NCI-H82 (cell line): ENCODE data around the gene HIPK2.
A peak's percentile ranks its signal among the peaks of the same experiment; 100 is the strongest.
"Not testable (repeated sequence)": the region's sequence is repeated elsewhere in the genome, so short reads cannot be mapped to it uniquely, and the experiment has no call there.

ENCODE experiments used
- DNase-seq: peaks from one replicate; lab custom pipeline; 2025; lab: John Stamatoyannopoulos, UW

Gene HIPK2

DNA sequence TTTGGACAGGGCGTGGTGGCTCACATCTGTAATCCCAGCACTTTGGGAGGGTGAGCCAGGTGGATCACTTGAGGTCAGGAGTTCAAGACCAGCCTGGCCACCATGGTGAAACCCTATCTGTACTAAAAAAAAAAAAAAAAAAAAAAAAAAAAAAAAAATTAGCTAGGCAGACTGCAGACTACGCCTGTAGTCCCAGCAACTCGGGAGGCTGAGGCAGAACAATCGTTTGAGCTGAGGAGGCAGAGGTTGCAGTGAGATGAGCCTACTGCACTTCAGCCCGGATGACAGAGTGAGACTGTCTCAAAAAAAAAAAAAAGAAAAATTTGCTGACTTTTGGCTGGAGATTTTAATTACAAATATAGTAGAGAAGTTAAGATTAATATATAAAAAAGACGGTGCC is 104.0 kb downstream of the HIPK2 start:
- no peak for DNase-seq

- DNase-seq: peak; percentile 20
These were observed 104.6 kb downstream of the HIPK2 start for GRCh38 chr7:139673230-139673629.

- no peak for DNase-seq
These were observed 105.8 kb downstream of the HIPK2 start for GRCh38 chr7:139671967-139672366.

DNA sequence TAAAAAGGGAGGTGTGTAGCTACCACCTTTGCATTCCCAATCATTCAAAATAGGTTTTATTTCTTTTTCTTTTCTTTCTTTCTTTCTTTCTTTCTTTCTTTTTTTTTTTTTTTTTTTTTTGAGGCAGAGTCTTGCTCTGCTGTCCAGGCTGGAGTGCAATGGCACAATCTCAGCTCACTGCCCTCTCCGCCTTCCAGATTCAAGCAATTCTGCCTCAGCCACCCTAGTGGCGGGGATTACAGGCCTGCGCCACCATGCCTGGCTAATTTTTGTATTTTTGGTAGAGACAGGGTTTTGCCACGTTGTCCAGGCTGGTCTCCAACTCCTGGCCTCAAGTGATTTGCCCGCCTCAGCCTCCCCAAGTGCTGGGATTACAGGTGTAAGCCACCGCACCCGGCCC is 107.1 kb downstream of the HIPK2 start:
- DNase-seq: not testable (repeated sequence)

DNA sequence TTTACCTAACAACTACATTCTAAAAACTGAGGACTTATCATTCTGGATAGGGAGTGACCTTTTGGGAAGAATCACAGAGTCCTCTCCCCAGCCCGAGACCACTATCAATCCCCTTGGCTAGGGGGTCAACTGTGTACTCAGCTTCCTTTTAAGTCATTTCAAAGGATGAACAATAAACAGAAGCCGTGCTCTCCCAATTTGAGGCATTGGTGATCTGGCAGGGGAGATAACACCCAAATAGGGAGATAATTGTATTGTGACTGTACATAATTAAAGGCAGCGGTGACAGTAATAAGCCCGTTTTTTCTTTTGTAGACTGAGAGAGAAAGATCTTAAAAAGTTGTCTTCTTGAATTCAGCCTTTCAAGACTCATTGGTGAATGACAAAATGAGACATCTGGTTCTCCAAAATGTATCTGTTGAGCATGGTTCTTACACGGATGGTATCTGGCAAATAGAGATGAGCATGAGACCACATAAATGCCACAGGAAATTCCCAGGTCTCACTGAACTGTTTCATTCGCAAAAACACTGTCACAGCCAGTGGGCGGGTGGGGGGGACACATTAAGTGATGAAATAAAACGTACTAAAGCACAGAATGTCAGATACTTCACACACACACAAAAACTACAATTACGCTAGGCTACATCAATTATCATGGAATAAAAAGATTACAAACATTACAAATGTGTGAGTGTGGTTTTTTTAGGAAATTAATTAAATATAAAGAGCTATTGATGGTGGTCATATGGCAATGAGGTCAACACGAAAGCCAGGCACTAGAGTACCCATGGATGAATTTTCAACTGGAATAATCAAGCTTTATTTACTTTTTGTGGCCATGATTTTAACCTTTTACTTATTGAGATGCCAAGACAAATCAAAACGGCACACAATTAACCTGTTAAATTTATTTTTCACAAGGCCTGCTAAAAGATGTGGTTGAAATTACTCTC is 108.4 kb downstream of the HIPK2 start:
- no peak for DNase-seq

DNA sequence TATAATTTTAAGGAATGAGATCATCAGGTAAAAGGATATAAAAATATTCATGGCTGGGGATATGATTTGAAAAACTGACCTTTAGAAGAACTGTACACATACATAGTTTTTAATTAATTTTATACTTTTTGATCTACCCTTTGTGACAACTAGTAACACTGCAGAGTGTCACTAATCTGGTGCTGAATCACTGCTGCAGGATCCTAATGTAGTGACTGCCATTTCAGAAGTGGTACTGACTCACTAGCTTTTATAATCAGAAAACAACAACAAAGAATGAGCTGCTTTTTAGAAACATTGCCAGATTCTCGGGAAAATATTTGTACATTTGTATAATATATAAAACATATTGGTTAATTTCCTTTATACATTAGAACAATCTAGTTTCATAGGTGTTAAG is 110.4 kb downstream of the HIPK2 start:
- DNase-seq: no peak

DNA sequence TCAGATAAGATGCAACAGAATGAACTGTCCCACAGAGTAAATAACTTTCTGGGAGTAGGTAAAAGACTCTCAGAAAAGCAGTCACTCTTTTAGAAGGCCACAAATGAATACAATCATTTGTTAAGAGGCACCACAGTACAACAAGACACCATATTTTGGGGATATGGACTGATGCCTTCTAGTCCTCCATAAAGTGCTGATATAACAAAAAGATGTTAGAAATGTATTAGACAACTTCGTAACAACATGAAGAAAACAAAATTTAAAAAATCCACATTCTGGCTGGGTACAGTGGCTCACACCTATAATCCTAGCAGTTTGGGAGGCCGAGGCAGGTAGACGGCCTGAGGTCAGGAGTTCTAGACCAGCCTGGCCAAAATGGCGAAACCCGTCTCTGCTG is 111.3 kb downstream of the HIPK2 start:
- no peak for DNase-seq

- no peak for DNase-seq
These were observed 113.4 kb downstream of the HIPK2 start for GRCh38 chr7:139664434-139664833.

- no peak for DNase-seq
These were observed 114.1 kb downstream of the HIPK2 start for GRCh38 chr7:139663608-139664177.

GRCh38 chr7:139661903-139662302 is 115.9 kb downstream of the HIPK2 start:
- no peak for DNase-seq

DNA sequence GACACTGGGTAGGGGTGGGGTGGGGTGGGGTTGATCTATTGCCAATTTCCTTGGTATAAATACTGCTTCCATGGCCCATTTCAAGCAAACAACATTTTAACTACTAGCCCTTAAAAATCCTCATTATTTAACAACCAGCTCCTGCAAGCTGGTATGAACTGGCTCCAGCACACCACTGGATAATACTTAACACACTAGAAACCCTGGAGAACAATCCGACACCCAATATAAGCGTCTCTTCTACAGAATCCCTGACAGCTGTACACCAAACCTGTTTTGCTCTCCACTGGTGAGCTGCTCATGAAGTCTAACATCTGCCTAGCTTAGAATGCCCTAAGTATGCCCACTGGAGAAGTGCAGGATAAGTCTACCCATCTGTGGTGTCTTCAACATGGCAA is 116.8 kb downstream of the HIPK2 start:
- peak; percentile 43 for DNase-seq

- DNase-seq: peak; percentile 80
These were observed 117.3 kb downstream of the HIPK2 start for GRCh38 chr7:139660317-139661042.

GRCh38 chr7:139659922-139660316 is 117.9 kb downstream of the HIPK2 start:
- DNase-seq: no peak

GRCh38 chr7:139658908-139659675 is 118.7 kb downstream of the HIPK2 start:
- DNase-seq: no peak

GRCh38 chr7:139658296-139658695 is 119.5 kb downstream of the HIPK2 start:
- no peak for DNase-seq

- no peak for DNase-seq
These were observed 120.1 kb downstream of the HIPK2 start for GRCh38 chr7:139657725-139658124.

GRCh38 chr7:139656387-139656786 is 121.4 kb downstream of the HIPK2 start:
- DNase-seq: peak; percentile 78

DNA sequence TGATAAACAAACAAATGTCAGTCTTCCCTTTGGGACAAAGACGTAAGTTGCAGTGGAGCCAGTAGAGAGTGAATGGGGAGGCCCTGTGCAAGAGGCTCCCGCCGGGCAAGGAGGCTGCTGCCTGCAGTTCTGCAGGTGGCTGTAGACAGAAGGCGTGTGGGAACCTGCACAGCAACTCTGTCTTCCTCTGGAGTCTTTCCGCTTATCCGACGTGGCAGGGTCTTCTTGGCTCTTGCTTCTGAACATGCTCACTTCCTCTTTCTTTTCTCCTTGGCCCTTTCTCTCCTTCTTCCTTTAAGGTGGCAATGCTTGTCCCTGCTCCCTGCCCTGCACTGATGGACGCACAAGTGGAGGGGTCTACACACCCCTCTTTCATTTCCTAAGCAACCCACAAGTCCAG is 122.5 kb downstream of the HIPK2 start:
- no peak for DNase-seq

GRCh38 chr7:139654276-139655181 is 123.3 kb downstream of the HIPK2 start:
- no peak for DNase-seq

DNA sequence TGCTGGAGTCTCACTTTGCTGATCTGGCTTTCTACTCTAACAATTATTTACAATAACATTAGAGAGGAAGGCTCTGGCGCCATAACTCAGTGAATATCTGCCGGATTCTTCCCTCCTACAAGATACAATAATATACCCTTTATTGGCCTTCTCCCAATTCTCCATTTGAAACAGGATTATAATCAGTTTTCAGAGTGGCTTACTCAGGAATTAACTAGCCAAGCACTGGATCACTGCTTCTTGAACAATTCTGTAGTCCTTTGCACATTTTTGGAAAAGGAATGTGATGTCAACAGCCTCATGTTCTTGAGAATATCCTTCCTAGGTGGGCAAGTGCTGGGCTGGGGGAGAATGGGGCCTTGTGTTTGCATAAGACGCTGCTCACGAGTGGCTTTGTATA is 125.9 kb downstream of the HIPK2 start:
- DNase-seq: no peak

GRCh38 chr7:139651308-139651707 is 126.5 kb downstream of the HIPK2 start:
- DNase-seq: no peak
